Dermis blood vessel endothelial cell (primary cell): ENCODE measurements around the gene NEK7. TPM values are rescaled to one million over a fixed set of nuclear protein-coding genes. Genes with fewer than 3 reads are reported as not detected.
"Not testable (repeated sequence)": the region's sequence is repeated elsewhere in the genome, so short reads cannot be mapped to it uniquely, and the experiment has no call there.

Experiments used
- DNase-seq: peaks from one replicate; pipeline ENCODE4 v3.0.0; 2010
- total RNA-seq: library from RNA; depleted of rRNA; stranded (reverse); fragments of >200 nt; gene quantifications from 2 replicates; pipeline ENCODE4 v1.2.3, GENCODE V29; 2014

Gene NEK7
- total RNA-seq, 1 donor from 2014 or later, result 68.1 TPM

DNA sequence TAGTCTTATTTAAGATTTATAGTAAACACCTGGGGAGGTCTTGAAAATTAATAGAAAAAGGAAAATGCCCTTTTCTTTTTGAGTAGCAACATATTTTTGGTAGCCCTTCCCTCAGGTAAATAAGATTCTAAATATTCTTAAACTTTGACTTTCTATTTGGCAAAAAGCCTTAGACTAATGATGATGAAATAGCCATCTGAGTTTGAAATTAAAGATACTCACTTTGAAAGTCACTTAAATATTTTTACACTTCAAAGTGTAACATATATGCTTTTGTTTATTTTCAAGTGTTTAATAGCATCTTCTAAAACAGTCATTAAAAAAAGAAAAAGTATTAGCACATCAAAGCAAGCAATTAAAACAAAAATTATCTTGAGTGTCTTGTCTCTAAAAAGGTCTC, 135.1 kb downstream of the NEK7 start:
- DNase-seq, result no peak

DNA sequence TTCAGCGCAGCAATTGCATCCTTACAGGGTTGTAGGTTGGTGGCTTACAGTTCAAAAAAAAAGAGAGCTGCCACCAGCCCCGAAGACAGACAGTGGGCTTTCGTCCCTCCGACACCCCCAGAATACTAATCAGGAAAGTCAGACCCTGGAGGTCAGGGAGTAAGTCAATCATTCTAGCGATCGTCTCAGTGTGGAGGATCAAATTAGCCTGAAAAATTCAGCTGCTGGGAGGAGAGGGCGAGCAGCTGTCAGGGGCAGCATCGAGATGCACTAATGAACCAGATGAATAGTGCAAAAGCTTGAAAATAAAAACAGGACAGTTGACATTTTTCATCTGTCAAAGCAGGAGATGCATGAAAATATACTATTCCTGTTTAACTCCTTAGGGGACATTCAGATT, 138.4 kb downstream of the NEK7 start:
- no peak for DNase-seq

DNA sequence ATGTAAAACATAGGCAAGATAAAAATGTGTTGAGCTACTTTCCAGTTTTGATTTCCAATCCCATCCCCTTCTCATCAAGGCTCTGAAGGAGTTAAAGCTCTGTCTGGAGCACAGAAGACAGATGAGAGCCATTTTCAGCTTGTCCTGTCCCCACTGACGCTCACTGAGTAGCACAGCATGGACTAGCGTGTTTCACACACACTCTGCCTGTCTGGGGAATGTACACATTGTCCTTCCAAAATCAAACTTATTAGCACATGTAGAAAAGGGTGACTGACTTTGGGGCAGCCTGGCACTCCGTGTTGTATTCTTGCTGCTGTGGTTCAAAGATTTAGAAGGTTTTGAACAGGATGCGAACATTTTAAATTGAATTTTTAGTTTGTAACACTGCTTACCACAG, 139.2 kb downstream of the NEK7 start:
- no peak for DNase-seq

DNA sequence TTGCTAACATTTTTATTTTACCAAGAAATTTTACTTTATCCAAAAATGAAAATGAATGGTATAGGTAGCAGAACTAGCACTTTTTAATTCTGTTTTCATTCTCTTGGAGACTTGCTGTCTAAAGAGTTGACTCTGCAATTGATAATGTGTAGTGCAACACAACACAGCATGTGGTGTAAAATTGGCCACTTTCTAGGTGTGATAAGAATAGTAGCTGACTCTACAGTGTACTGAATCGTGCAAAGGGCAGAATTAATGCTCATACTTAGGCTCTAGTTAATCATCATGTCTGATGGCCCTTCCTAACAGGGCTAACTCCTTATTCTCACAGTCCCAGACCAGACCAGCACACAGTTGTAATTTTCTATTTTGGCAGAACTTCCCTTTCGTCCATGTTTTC, 140.5 kb downstream of the NEK7 start:
- DNase-seq, result no peak

DNA sequence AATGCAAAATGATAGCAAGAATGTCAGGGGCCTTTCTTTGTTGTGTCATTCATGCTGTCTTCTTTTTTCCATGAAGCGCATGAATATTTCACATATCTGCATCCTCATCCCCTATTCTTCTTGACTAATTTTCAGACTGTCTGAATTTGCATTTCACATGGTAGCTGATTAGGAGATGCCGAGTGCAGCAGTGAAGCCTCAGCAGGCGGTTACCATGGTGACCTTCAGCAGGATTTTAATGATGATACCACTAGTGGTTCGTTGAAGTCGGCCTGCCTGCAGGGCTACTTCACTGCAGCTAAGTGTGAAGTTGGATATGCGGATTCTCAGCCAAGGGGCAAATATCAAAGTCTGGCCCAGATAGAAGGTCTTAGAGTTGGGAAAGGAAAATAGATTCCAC, 141.8 kb downstream of the NEK7 start:
- no peak for DNase-seq

DNA sequence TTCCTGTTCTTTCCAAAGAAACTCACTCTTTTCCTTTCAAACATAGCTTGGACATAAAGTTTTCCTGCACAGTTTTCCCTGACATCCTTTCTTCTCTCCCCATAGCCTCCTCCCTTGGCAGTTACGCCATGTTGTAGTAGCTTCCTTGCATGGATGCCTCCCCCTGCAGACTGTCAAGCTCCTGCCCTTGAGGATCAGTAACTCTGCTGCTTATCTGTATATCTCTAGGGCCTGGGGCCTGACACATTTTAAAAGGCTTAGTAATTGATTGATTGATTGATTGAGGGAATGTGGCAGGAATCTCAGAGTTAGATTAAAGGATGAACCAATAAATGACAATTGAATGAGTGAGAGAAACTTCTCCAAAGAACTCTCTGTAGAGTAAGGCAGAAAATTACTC, 143.7 kb downstream of the NEK7 start:
- no peak for DNase-seq

DNA sequence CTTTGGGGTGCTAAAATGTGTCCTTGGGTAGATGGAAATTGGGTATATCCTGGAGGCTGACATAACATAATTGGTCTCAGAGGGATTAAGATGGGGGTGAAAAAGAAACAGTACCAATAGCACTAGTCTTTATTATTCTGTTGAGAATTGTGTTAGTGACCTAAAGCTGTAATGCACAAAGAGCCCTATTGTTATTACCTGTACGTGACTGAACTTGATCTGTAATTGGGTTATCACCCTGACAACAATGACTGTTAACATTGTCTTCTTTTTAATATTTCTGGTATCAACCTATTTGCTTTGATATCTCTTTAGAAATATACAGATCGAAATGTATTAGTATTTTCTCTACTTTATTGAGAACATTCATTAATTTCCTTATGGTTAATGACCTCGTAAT, 147.6 kb downstream of the NEK7 start:
- no peak for DNase-seq

DNA sequence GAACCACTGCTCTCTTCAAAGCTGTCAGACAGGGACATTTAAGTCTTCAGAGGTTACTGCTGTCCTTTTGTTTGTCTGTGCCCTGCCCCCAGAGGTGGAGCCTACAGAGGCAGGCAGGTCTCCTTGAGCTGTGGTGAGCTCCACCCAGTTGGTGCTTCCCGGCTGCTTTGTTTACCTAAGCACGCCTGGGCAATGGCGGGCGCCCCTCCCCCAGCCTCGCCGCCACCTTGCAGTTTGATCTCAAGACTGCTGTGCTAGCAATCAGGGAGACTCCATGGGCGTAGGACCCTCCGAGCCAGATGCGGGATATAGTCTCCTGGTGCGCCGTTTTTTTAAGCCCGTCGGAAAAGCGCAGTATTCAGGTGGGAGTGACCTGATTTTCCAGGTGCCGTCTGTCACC, 158.0 kb downstream of the NEK7 start:
- DNase-seq, result not testable (repeated sequence)

DNA sequence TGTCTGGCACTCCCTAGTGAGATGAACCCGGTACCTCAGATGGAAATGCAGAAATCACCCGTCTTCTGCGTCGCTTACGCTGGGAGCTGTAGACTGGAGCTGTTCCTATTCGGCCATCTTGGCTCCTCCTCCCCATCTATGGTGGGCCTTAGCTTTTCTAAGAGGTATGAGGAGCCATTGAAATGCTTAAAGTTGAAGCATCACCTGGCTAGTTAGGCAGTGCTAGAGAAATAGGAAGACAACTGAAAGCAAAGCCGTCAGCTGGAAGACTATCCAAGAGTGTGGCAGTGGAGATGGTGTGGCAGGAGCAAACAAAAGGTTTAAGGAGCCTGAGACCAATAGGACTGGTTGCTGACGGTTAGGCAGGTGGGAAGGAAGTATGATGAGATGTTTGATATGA, 158.5 kb downstream of the NEK7 start:
- not testable (repeated sequence) for DNase-seq

DNA sequence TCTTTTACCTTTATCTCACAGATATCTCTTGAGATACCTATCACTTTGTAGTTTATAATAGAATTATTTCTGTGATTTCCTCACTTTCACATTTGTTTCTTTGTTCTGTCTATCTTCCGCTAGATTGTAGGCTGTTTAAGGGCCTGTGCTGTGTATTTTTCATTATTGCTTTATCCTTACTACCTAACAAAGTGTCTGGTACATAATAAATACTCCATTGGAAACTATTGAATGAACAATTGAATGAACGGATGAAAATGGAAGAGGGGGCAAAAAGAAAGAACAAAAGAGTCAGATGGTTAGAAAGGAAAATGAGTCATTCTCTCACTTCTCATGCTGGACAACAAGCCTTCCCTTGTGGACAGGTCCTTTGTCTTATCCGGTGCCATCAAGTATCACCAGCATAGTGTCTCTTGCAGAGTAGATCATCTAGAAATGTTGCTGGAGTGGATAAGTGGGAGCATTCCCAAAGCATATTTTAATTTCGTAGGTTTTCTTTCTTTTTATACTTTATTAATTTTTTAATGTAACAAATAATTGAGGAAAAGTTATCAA, 159.8 kb downstream of the NEK7 start:
- DNase-seq, result peak; percentile 2

DNA sequence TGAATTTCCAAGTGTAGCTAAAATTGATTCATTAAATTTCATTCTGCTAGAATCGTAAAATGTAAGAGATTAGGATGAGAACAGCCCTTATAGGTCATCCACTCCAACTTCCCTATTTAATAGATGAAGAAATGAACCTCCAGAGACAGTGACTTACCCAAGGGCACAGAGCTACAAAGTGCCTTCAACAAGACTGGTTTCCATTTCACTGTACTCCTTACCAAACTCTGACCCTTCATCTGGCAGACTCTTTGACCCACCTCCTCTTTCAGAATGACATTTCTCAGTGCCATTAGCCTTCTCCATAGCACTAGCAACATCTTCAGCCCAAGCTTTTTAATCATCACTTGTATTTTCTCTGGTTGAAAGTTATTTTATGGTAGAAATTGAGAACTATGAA, 161.3 kb downstream of the NEK7 start:
- no peak for DNase-seq

DNA sequence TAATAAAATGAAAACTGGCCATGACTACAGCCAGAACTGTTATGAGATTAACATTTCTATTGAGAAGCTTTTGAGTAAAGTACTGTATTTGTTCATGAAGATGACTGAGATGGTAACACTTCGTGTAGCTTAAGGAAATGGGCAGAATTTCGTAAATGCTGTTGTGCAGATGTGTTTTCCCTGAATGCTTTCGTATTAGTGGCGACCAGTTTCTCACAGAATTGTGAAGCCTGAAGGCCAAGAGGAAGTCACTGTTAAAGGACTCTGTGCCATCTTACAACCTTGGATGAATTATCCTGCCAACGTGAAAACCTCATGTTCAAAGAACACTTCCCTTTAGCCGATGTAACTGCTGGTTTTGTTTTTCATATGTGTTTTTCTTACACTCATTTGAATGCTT, 164.0 kb downstream of the NEK7 start:
- DNase-seq, result no peak

DNA sequence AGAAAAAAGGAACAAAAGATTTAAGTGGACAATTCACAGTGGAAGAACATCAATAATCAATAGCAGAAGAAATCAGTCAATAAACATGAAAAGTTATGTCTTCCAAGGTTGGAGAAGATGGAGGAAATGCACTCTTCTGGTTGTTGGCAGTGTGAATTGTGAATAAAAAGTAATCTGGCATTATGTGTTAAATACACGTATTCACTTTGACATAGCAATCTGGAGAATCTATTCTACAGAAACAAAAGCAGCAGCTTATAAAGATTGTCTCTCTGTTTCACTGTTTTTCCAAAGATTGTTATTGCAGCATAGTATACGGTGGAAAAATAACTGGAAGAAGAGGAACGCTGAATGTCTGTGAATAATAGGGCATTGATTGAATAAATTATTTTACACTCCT, 169.4 kb downstream of the NEK7 start:
- no peak for DNase-seq

DNA sequence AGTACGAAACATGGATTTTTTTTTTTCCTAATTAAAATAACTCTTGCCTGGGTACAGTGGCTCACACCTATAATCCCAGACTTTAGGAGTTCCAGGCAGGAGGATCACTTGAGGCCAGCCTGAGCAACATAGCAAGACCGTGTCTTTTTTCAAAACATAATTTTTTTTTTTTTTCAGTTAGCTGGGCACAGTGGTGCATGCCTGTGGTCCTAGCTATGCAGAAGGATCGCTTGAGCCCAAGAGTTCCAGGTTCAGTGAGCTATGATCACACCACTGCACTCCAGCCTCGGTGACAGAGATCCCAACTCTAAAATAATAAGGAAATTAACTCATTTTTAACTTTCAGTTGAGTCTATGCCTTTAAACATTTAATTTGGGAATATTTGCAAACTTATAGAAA, 170.1 kb downstream of the NEK7 start:
- no peak for DNase-seq

DNA sequence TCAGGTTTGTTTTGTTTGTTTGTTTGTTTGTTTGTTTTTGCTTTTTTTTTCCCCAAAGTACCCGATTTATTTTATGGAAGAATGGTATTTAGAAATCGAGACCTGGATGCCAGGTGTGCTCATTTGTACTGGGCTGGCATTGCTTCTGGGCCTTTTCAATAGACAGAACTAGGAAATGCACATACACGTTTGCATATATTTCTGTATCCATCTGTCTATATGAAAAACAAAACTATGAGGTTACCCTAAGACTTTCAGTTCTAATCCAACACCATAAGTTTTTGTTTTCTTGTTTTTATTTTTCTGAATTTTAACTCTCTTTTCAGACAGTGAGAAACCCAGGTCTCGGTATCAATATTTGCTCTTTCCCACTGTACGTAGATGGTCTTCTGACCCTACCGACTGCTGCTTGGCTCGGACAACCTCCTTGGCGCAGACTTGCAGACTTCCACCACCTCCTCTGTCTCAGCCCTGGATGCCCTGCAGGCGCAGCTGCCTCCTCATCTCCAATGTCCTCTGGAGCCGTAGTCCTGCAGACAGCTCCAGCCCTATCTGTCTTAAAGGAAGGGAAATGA, 171.7 kb downstream of the NEK7 start:
- no peak for DNase-seq

DNA sequence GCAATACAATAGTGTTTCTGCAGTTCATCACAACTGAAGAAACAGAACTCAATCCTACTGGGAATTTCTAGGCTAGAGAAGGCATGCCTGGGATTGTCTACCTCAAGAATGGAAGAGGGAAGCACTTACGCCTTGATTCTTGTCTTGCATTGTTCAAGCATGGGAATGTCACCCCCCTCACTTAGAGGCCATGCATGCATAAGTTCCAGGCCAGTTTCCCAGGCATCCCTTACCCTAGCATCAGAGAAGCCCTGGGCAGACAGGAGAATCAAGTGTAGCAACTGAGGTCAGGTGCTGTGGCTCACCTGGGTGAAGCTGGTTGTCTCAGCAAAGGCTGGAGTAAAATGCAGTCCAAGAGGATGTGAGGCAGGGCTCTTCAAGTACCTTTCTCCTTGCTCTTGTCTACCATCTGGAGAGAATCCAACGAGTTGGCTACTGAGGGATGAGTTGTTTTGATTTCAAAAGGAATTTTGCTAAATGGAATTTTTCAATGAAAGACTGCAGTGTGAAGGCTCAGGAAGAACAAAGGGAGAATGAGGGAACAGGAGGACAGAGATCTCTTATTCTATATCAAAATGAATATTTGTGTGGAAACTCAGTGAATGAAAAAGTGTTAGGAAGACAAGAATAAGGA, 174.3 kb downstream of the NEK7 start:
- DNase-seq, result no peak

DNA sequence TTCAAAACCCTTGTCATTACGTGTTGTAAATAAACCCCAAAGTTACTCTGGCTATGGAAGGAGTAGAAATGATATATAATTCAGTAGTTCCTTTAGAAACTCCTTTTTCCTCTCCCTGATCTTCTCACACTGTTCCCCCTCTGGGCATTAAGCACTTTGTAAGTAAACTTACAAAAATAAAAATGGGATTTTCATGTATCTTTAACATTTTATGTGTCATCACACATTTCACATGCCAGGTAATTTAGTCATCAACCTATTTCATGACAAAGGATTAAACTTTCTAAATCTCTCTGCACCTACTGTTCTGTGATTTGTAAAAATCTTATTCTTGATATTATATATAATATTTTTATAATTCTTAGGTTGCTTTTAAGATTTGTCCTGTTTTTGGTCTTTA, 176.9 kb downstream of the NEK7 start:
- no peak for DNase-seq

DNA sequence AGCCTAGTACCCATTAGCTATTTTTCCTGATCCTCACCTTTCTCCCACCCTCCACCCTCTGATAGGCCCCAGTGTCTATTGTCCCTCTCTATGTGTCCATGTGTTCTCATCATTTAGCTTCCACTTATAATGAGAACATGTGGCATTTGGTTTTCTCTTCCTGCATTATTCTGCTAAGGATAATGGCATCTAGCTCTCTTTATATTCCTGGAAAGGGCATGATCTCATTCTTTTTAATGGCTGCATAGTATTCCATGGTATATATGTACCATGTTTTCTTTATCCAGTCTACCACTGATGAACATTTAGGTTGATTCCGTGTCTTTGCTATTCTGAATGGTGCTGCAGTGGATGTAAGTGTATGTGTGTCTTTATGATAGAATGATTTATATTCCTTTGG, 178.9 kb downstream of the NEK7 start:
- DNase-seq, result no peak

DNA sequence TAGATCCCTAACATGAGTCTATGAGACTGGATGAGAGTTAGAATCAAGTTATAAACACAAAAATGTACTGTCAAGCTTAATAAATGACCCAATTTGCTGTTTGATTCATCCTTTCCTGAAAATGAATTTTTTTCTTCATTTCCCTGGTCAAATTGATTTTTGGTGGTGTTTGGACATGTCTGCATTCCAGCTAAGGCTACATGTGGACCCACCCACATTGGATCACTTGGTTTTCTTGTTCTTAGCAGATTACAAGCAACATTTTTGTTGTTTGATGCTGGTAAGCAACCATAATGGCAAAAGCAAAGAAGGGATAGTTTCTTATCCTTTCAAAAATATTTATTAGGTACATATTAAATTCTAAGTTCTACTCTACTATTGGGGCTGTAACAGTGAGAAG, 181.1 kb downstream of the NEK7 start:
- DNase-seq, result no peak

DNA sequence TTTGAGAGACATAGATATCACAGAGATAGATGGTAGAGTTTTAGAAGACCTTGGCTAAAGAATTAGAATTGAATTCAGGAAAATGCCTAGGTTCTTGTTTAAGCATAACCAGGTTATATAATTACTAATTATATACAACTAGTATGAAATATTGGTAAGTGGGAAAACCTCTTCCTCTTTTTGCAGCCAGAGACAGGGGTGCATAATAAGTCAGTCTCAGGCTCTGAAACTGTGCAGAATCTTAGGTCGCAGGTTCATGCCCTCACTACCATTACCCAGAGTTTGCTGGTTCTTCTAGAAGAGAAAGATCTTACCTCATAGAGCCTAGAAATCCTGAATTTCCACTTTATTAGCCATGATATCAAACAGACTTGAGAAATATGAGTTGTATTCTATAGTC, 183.3 kb downstream of the NEK7 start:
- no peak for DNase-seq

DNA sequence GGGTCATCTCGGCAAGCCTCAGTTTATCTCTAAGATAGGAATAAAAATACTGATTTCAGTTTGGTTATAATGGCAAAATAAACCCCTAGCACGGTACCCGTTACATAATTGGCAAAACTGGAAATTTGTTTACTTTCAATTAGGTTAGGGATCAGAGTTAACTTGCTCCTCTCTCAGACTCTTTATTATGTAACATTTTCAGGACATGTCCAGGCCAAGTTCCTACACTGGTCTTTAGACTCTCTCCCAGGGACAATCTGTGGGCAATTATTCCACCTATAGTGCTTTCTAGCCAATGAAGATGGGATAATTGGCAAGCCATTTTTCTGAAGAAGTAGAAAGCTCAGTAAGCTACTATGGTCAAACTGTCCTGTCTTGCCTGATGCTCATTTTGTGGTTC, 189.4 kb downstream of the NEK7 start:
- no peak for DNase-seq

DNA sequence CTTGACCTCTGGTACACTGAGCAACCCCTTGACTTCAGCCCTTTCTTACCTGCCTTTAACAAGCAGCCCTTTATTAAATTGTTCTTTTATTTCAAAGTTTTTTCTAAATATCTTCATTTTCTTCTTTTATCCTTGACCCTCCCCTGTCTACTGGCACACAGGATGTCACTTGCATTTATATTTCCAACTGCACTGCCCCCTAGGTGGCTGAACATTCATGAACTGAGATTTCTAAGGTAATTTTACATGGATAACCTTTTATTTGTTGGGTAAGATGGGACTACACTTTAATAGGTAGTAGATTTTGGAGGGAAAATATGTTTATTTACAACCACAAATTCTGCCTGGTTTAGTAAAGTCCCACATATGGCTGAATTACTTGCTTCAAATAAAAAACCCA, 193.7 kb downstream of the NEK7 start:
- DNase-seq, result no peak

DNA sequence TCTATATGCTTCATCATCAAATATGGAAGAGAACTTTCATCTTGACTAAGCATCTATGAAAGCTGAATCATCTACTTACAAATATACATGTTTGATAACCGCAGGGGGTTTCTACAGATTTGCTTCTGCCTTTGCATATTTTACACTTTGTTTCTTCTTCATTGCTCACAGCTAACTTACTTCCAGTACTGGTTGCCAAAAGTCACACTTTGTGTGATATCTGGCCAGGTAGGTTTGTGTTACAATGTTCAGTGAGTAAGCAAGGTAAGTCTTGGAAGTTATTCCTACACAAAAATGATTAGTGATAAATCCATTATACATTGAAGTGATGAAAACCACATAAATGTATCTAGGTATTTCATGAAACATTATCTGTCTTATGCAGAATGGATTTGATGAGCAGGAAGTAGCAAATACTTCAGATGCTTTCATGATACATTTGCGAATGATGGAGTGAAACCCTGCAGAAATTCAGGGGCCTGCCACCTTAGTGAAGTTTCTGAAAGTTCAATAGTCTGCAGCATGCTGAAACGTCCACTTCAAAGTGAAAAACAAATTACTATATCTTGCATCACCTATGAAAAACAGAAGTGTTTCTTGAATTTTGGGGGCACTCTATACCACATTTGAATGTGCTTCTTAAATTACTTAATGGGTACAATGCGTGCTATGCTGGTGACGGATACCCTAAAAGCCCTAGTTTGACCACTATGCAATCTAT, 196.3 kb downstream of the NEK7 start:
- DNase-seq, result no peak

DNA sequence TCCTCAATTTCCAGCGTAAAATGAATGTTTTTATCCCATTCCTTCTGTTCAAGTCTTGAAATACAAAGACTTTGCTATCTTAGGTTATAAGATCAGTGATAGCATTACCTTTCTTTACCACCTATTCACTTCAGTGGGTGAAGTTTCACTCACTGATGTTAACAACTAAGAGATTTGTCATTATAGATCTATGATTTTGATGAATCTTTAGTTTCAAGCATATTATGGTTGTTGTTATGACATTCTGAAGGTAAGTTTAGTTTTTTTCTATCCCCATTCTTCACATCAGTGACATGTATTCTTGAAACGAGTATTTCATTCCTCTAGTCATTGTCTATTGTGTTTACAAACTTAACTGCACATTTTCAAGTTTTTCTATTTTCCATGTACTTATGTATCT, 201.1 kb downstream of the NEK7 start:
- no peak for DNase-seq
